ENCODE results near the gene BIK.
"Not testable (repeated sequence)": the region's sequence is repeated elsewhere in the genome, so short reads cannot be mapped to it uniquely, and the experiment has no call there.

The BIK gene

DNA sequence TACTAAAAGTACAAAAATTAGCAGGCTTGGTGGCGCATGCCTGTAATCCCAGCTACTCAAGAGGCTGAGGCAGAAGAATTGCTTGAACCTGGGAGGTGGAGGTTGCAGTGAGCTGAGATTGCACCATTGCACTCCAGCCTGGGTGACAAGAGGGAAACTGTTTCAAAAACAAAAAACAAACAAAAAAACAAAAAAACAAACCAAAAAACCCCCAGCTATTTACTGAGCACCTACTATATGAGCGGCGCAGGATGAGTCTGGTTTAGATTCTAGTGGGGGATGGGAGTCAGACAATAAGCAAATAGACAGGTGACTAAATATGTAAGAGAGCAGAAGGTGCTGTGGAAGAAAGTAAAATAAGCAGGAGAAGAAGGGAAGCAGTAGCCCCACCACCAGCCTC is 5.6 kb upstream of the BIK start:
- not testable (repeated sequence) for DNase-seq

DNA sequence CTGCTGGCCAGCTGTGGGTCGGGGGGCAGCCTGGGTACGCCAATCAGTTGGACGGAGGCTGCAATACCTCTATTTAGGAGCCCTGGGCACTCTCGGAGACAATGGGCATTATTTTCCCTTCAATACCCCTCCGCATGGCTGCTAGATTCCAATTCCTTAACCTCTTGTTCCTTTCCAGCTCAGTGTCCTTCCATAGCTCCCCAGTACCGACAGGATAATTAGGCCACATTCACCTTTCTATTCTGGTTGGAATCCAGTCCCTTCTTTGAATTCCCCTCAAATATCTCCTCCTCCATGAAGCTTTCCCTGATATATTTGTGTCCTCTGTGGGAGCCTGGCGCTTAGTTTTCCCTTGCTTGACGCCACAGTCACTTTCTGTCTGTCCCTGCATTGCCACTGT is 4.2 kb upstream of the BIK start:
- no peak for DNase-seq

DNA sequence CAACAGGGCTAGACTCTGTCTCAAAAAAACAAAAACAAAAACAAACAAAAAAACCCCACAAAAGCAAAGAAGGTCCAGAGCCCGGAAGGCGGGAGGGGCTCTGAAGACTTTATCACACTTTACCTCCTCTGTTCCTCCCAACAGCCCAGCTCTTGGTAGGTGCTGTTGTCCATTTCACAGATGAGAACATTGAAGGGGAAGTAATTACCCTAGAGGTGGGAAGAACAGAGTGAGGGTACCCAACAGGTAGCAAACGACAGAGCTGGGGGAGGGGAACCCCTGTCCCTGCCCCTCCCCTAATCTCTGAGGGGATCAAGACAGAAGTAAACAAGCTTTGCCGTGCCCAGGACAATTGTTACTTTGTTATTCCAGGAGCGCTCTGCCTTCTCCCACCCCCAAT is 1.0 kb upstream of the BIK start:
- no peak for DNase-seq

DNA sequence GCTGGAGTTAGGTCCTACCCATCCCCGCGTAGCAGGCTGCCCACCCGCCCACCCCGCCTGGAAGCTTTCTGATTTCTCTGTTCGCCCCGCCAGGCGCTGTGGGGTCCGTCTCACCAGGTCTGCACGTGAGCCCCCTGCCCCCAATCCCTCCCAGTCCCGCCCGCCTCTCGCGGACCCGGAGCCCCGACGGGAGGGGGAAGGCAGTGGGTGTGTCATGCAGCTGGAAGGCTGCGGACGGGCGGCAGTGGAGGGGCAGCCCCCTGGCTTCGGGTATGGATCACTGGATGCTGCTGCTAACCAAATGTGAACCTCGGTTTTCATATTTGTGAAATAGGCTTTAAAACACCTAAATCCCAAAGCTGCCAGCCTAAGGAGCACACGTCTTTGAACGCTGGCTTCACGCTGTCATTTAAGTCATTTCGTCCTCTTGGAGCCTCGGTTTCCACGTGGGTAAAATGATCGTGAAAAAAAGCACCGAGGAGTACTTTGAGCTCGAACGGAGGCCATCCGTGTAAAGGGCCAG is 568 bp upstream of the BIK start:
- no peak for DNase-seq

DNA sequence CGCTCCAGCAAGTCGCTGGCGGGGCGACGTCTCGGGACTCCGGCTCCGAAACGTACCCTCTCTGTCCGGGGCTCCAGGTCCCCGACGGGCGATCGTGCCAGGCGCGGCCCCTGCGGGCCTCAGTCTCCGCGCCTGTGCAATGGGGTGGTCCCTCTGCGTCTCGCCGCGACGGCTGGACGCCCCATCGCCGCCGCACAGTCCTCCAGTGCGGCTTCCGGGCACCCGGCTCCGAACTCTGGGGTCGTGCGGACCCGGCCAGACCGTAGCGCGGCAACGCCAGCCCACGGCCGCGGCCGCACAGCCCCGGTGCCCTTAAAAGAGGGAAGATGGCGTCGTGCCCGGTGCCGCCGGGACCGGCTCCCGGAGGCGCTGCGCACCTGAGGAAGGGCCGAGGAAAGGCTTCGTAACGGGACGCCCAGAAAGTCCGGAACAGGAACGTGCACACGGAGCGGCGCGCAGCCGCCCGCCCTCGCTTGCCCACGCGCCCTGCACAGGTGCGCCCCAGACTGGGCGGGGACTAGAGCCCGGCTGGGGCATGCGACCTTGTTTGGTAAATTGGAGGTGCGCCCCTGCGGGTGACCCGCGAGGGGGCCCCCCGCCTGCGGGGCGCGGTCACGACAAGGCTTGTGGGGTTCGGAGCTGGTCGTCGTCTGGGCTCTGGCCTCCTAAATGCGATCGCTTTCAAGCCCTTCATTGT is 525 bp downstream of the BIK start:
- no peak for DNase-seq

DNA sequence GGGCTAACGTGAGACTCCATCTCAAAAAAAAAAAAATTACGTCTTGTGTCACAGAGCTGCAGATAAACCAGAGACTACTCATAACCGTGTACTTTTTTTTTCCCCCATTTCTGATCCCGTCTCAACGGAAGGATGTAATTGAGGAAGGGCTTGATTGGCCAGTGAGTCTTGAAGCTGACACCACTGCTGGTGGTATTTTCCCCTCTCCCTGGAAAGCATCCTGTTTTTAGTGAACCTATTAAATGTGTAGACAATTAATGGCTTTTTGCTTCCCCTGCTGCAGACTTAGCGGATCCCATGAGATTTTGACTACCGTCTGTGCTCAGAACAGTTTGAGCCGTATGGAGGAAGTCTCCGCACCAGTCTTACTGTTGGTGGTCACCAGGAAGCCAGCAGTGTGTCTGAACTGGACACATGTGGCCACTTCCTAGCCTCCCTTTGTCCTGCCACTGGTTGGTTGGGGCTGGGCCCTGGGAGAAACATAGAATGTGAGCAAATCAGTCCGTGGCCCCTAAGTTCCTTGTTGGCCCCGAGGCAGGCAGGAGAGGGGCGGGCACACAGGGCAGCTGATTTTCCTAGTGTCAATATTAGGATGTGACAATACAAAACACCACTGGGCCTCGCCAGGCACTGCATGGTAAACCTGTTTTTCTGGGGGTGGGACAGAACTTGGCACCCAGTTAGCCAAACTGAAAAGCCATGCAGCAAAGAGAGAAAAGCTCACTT is 3.1 kb downstream of the BIK start:
- DNase-seq = no peak

DNA sequence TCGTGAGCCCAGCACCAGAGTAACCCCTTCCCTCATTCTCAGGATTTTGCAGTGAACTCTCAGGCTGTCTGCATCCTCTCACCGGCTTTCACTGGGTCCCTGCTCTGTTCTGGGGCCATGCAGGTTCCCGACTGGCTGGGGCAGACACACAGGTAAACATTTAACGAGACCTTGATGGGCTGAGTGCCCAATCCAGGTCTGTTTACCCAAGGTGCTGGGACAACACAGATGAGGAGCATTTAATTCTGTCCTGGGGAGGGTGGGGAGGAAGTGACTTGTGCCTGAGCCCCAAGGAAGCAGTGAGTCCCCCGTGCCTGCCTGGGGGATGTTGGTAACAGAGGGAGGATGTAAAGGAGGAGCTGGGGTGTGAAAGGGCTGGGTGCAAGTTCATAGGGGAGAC is 4.4 kb downstream of the BIK start:
- DNase-seq = no peak

DNA sequence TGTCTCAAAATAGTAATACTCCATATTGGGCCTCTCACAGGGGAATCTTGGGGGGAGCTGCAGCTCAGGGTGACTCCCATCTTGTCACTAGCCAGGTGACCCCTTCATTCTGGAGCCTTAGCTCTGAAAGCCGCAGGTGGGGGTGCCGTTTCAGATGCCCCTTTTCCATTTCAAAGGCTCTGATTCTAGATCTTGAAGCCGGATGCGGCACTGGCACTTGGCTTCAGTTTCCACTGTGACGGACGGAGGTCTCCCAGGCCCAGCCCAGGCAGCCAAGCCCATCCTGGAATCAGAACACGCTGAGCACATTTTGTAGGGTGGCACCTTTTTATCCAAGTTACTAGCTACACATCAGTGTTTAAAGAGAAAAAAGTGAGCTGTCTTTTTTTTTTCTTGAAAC is 6.4 kb downstream of the BIK start:
- no peak for DNase-seq

DNA sequence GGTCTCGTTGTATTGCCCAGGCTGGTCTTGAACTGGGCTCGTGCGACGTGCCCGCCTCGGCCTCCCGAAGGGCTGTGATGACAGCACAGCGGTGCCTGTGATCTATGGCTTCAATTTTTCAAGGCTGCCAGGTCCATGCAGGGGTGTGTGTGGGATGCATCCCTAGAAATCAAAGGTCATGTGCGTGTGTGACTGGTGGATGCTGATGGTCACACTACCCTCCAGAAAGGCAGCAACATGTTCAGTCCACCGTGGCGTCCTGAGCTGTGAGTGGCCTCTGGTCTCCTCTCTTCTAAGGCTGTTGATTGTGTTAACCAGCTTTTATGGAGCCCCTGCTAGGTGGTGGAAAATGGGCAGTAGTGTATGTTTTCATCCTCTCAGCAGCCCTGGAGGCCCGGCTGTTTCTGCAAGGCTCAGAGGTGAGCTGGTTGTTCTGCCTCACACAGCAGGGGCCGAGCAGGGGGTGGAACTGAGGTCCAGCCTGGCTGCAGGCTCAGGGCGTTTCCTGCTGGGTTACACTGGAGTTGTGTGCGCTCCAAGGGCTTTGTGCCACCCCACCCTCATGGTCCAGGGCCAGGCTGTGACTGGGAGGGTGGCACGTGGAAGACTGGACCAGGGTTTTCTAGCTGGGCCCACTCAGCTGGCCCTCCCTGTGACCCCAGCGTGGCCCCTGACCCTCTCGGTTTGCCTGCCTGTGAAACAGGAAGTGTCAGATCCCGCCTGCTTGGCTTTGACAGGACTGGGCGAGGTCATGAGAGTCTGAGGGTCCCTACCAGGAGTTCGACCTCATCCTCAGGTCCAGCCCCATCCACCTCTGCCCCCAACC is 7.7 kb downstream of the BIK start:
- no peak for DNase-seq

DNA sequence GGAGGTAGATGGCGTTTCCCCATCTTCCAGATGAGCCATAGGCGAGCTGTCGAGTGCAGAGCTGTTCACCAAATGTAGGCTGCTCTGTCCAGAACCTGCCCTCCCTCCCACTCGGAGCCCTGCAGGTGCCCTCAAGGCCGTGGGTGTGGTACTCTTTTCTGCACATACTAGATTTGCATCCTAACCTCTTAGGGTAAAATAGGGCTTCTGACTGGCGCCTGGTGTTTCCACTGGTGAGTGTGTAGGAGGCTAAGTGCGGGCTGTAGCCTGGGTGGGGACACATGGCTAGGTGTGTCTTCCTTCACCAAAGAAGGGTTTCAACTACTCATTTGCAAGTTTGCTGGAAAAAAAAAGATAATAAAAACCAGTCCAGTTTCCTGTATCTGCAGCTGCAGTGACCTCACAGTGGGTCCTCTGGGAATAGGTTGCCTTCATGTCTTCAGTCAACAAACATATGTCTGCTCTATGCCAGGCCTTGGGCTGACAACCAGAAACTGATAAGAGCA is 8.5 kb downstream of the BIK start:
- DNase-seq = no peak

DNA sequence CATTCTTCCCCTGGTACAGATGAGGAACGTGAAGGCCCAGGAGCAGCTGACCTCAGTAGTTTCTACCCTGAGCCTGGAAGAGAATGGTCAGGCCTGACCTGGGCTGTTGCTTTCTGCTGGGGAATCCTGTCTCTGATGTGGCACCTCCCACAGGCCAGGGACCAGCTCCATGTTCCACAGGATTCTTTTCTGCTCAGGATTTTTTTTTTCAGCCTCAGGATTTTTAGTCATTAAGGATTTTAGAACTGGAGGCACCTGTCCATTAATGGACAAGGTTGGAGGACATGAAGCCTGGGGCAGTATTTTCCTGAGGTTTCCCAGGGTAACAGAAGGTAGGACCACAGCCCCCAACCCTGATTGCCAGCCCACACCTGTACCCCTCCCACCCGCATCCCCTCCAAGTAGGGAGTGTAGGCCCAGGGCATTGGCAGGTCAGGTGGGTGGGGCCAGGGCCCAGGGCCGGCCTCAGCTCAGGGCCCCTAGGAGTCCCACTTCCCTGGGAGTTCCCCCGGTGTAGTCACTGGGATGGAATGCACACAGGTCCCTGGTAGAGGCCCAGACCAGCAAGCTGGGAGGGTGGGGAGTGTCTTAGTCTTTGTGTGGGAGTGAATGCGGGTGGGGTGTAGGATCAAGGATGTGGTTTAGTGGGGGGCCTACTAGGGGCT is 16.1 kb downstream of the BIK start:
- DNase-seq = no peak

DNA sequence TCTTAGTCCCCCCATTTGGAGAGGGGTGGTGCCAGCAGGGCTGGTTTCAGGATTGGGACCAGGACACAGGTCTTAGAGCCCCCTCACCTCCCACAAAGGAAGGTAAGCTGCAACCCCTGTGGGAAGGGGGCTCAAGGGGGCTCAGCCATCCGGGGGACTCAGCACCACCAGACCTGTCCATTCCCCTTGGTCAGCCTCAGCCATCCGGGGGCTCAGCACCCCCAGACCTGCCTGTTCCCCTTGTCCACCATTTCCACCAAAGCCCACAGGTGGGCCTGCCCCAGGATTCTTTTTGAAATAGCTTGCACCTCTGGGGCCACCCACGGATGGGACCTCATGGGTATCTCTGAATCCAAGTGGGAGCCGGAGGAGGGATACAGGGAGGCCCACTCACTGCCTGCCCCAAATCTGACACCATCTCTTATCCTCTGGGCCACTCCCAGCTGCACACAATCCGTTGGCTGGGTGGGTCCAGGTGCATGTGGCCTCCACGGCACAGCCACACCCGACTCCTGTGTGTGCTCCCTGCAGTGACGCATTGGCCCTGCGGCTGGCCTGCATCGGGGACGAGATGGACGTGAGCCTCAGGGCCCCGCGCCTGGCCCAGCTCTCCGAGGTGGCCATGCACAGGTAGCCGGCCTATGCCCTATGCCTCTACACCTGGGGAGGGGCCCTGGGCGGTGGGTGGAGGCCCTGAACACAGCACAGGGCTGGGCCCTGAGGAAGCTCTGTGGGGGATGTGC is 16.8 kb downstream of the BIK start:
- no peak for DNase-seq

DNA sequence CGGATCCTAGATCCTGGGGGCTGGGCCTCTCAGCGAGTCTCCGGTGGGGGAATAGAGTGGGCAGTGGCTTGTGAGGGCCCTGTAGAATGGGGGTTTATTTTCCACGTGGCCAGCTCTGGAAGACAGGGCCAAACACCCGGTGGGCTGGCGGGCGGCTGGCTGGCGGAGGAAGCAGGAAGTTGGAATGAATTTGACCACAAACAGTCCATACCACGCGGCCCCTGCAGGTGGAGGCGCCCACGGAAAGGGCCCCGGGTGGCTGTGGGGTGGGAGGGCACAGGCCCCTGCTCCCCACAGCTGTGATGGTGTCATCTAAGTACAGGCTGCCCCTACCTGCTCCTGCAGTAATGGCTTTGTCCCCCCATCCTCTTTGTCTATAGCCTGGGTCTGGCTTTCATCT is 17.6 kb downstream of the BIK start:
- no peak for DNase-seq

DNA sequence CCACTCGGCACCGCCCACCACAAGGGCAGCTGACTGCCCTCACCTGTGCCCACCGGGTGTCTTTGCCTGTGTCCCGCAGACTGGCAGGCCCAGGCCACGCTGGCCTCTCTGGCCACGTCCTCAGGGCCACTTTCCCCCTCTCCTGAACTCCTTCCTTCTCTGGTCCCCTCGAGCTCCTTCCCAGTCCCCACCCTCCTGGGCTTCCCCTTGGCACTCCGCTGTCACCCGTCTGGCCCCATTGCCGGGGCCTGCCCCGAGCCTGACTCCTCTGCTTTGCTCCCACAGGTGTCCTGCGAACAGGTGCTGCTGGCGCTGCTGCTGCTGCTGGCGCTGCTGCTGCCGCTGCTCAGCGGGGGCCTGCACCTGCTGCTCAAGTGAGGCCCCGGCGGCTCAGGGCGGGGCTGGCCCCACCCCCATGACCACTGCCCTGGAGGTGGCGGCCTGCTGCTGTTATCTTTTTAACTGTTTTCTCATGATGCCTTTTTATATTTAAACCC is 18.4 kb downstream of the BIK start:
- no peak for DNase-seq

DNA sequence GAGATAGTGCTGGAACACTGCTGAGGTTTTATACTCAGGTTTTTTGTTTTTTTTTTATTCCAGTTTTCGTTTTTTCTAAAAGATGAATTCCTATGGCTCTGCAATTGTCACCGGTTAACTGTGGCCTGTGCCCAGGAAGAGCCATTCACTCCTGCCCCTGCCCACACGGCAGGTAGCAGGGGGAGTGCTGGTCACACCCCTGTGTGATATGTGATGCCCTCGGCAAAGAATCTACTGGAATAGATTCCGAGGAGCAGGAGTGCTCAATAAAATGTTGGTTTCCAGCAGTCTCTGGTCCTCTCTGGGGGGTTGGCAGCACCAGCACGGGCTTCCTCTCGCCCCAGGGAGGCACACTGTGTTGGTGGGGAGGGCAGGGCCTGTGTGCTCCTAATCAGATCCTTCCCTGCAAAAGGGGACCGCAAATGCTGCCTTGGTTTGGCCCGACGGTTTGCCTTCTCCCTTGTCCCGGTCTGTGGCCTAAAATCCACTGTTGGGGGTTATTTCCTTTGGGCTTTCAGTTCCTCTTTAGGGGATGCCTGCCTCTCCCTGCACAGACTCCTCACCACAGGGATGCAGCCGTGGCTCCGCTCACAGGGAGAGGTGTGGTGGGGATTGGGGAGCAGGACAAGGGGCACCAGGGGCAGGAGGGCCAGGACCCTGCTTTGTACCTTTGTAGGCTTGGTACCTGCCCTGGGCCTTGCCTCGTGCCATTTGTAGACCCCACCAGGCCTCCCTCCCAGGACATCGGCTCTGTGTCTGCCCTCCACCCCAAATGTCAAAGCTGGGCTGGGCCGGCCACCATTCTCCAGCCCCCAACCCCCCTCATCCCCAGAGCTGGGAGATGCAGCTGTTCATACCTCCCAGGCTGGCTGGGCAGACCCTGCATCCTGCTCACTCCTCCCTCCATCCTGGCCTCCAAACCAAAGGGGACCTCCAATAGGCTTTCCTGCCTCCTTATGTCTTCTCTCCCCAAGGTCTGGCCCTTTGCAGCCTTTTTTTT is 19.2 kb downstream of the BIK start:
- DNase-seq = no peak

DNA sequence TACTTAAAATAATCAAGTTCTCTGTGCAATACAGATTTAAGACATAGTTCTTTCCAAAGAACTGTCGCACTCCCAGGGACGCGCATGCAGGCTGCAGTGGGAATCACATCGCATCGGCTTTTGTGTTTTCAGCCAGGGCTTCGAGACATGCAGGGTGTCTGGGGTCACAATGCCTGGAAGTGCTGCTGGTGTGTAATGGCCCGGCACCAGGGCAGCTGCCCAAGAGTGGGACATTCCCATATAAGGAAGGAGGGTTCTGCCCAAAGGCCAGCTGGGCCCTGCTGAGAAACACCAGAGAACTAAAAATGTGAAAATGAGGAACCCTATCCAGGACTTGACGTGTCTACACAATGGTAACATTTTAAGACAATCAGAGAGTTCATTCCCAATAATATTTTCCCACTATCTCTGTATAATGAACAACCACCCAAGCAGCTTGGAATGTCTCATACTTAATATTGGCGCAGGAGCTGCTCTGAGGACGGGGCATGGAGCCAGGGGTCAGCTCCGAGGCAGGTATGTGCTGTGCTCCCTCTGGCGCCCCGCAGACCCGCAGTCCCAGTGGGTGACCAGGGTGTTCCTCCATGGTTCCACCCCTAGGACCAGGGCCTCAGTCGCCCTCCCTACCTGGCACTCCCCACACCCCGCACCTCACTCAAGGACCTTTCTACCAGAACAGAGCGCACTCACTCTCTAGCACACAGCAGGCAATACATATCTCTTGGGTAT is 21.4 kb downstream of the BIK start:
- no peak for DNase-seq

DNA sequence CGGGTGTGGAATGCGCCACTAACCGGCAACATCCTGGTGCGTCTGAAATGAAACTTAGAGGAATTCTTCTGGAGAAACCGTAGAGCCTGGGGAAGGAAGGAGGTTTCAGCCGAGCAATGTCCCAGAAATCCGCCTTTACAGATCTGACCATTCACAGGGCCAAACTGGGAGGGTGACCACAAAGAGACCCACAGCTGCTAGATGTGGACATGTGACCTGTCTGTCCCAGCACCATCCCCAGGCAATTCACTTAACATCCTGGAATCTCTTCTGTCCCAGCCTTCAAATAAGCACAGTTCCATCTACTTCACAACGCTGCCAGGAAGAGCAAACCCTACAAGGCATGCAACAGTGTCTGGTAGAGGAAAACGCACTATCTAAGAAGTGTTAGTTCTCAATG is 22.9 kb downstream of the BIK start:
- DNase-seq = no peak

DNA sequence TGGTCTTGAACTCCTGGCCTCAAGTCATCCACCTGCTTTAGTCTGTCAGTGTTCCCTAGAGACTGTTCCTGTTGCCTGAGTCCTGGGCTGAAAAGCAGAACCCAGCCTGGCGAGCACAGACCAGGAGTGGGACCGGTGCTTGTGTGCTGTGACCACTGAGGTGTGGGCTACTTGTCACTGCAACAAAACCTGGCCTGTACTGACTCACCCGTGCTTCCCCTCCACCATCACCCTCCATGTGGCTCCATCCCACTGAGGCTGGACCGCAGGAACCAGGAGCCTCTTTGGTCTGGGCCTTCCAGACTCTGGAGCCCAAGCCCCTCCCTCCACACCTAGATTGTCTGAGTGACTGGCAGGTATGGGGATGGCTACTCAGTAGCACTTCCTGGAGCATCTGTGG is 24.0 kb downstream of the BIK start:
- no peak for DNase-seq

DNA sequence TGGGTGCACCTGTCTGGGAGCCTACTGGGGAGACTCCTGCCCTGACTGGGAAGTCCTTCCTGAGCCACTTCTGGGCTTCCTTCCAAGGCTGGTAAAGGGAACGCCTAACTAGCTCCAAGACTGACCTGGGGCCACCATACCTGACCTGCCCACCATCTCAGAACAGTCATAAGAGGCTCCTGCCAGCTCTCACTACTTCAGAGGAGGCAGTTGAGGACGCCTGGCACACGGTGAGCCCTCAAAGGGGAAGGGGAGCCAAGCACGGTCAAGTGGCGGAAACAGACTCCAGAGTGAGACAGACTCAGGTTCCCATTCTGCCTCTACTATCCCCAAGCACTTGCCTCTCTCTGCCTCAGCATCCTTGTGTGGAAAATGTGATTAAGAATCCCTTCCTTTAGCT is 25.0 kb downstream of the BIK start:
- DNase-seq = no peak

DNA sequence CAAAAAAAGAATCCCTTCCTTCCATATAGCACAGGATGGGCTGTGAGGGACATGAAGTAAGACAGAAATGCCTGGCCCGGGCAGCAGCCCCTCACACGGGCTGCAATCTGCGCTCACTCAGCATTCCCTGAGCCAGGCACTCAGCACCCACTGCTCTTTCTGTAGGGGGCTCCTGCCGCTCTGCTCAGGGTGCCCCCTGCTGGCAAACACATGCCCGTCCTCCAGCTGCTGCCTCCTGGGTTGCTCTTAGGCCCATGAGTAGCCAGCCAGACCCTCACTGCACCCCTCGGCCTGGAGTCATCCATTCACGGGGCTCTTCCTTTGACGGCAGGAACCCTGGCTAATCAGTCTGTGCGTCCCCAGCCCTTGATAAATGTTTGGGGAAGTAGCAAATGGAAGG is 25.7 kb downstream of the BIK start:
- DNase-seq = peak in 3 of 14 donors; percentile 6 to 8 (median 7)
